ENCODE data around the gene PIGS. TPM values are rescaled to one million over a fixed set of nuclear protein-coding genes. Genes with fewer than 3 reads are reported as not detected.
A peak's percentile ranks its signal among the peaks of the same experiment; 100 is the strongest.

PIGS gene
- total and polyA plus RNA-seq, 4 donors: 10.0 to 71.9 (median 57.2) TPM

- peaks cover 0 to 23% (median 0%) of the 10 kb centered on the region in 5 donors for H3K4me1 ChIP-seq (ENCODE audit: control insufficient read depth in 5 of 5, insufficient read depth in 5 of 5, low read length in 5 of 5)
- H3K9me3 ChIP-seq (ENCODE audit: control insufficient read depth in 4 of 4, insufficient read depth in 3 of 4, low read length in 3 of 4): no peaks in the 10 kb centered on the region
- WGBS, 2 donors: 74 to 92% methylated on average over 3 of the region's 3 CpGs
- TF ChIP-seq CTCF (IDR thresholded peaks at IDR 0.05; ENCODE audit: control extremely low read depth, extremely low read depth): no peak
- no peak overlapping the region for H3K9ac ChIP-seq (ENCODE audit: insufficient read depth in 1 of 2, low read length in 2 of 2)
- H3K4me3 ChIP-seq: no peak overlapping the region
- no peak for DNase-seq
- H3K36me3 ChIP-seq (ENCODE audit: control insufficient read depth in 4 of 4, insufficient read depth in 4 of 4, low read length in 4 of 4): peaks cover 0 to 21% (median 13%) of the 10 kb centered on the region in 4 donors
- ATAC-seq (ENCODE audit: insufficient read depth, low FRiP score): no peak
- H3K27ac ChIP-seq (ENCODE audit: low read depth in 1 of 2, low read length in 1 of 2): no peak overlapping the region
- no peaks in the 10 kb centered on the region for H3K27me3 ChIP-seq (ENCODE audit: control insufficient read depth in 3 of 3, insufficient read depth in 3 of 3, low read length in 2 of 3)
Measured at GRCh38 chr17:28584434-28584833, 13.1 kb upstream of the PIGS start.

- TF ChIP-seq CTCF (IDR thresholded peaks at IDR 0.05; ENCODE audit: control extremely low read depth, extremely low read depth): no peak
- ATAC-seq (ENCODE audit: insufficient read depth, low FRiP score) (no peak), DNase-seq (no peak)
- 96 to 97% methylated on average over 2 of the region's 2 CpGs for WGBS, 2 donors
- H3K27me3 ChIP-seq (ENCODE audit: control insufficient read depth in 3 of 3, insufficient read depth in 3 of 3, low read length in 2 of 3): no peaks in the 10 kb centered on the region
- H3K36me3 ChIP-seq (ENCODE audit: control insufficient read depth in 4 of 4, insufficient read depth in 4 of 4, low read length in 4 of 4): peaks cover 0 to 27% (median 14%) of the 10 kb centered on the region in 4 donors
- H3K9me3 ChIP-seq (ENCODE audit: control insufficient read depth in 4 of 4, insufficient read depth in 3 of 4, low read length in 3 of 4): no peaks in the 10 kb centered on the region
- H3K9ac ChIP-seq (ENCODE audit: insufficient read depth in 1 of 2, low read length in 2 of 2): no peak overlapping the region
- H3K4me3 ChIP-seq: no peak overlapping the region
- H3K4me1 ChIP-seq (ENCODE audit: control insufficient read depth in 5 of 5, insufficient read depth in 5 of 5, low read length in 5 of 5): peaks cover 0 to 23% (median 0%) of the 10 kb centered on the region in 5 donors
- H3K27ac ChIP-seq (ENCODE audit: low read depth in 1 of 2, low read length in 1 of 2): no peak overlapping the region
Measured at GRCh38 chr17:28582513-28582912, 11.2 kb upstream of the PIGS start.

- H3K27ac ChIP-seq (ENCODE audit: low read depth in 1 of 2, low read length in 1 of 2): no peak overlapping the region
- DNase-seq (peak; percentile 35 to 94 (median 93)), ATAC-seq (ENCODE audit: insufficient read depth, low FRiP score) (no peak)
- H3K9ac ChIP-seq (ENCODE audit: insufficient read depth in 1 of 2, low read length in 2 of 2): no peak overlapping the region
- H3K36me3 ChIP-seq (ENCODE audit: control insufficient read depth in 4 of 4, insufficient read depth in 4 of 4, low read length in 4 of 4): peaks cover 0 to 25% (median 14%) of the 10 kb centered on the region in 4 donors
- no peaks in the 10 kb centered on the region for H3K9me3 ChIP-seq (ENCODE audit: control insufficient read depth in 4 of 4, insufficient read depth in 3 of 4, low read length in 3 of 4)
- TF ChIP-seq CTCF (IDR thresholded peaks at IDR 0.05; ENCODE audit: control extremely low read depth, extremely low read depth): no peak
- peaks cover 0 to 34% (median 4%) of the 10 kb centered on the region in 5 donors for H3K4me1 ChIP-seq (ENCODE audit: control insufficient read depth in 5 of 5, insufficient read depth in 5 of 5, low read length in 5 of 5)
- H3K4me3 ChIP-seq: no peak overlapping the region
- no peaks in the 10 kb centered on the region for H3K27me3 ChIP-seq (ENCODE audit: control insufficient read depth in 3 of 3, insufficient read depth in 3 of 3, low read length in 2 of 3)
- WGBS, 2 donors: 86 to 98% methylated on average over 3 of the region's 3 CpGs
Measured at GRCh38 chr17:28580959-28581358, 9.6 kb upstream of the PIGS start.

GRCh38 chr17:28579526-28579925 is 8.2 kb upstream of the PIGS start:
- Histone ChIP-seq H3K27me3 (ENCODE audit: control insufficient read depth in 3 of 3, insufficient read depth in 3 of 3, low read length in 2 of 3) (no peaks in the 10 kb centered on the region), H3K9me3 (ENCODE audit: control insufficient read depth in 4 of 4, insufficient read depth in 3 of 4, low read length in 3 of 4) (no peaks in the 10 kb centered on the region), H3K4me3 (no peak overlapping the region), H3K36me3 (ENCODE audit: control insufficient read depth in 4 of 4, insufficient read depth in 4 of 4, low read length in 4 of 4) (peaks cover 0 to 16% (median 9%) of the 10 kb centered on the region in 4 donors), H3K4me1 (ENCODE audit: control insufficient read depth in 5 of 5, insufficient read depth in 5 of 5, low read length in 5 of 5) (peaks cover 0 to 41% (median 4%) of the 10 kb centered on the region in 5 donors), H3K27ac (ENCODE audit: low read depth in 1 of 2, low read length in 1 of 2) (no peak overlapping the region), H3K9ac (ENCODE audit: insufficient read depth in 1 of 2, low read length in 2 of 2) (no peak overlapping the region)
- ATAC-seq (ENCODE audit: insufficient read depth, low FRiP score) (no peak), DNase-seq (no peak)
- 86 to 89% methylated on average over 4 of the region's 4 CpGs for WGBS, 2 donors
- no peak for TF ChIP-seq CTCF (IDR thresholded peaks at IDR 0.05; ENCODE audit: control extremely low read depth, extremely low read depth)

All from lung (tissue), 12 donors.